HG03565 (cell line): Measurements from ENCODE around the gene ATP13A1.
"Not testable (repeated sequence)": the region's sequence is repeated elsewhere in the genome, so short reads cannot be mapped to it uniquely, and the experiment has no call there.

Source experiments
- ATAC-seq: cut with Tn5 transposase; IDR thresholded peaks from one replicate; pipeline ENCODE4 v1.9.1; 2021; ENCODE audit warnings: mild to moderate bottlenecking, moderate library complexity; ENCODE audit not compliant: unreplicated experiment

Gene ATP13A1

GRCh38 chr19:19663256-19664120 lies at the start of gene ATP13A1:
ATP13A1 (minus strand) TSS chr19:19663676; CDS start chr19:19663666, 10 bp downstream.
- ATAC-seq = peak; percentile 59

GRCh38 chr19:19711934-19712828 lies 48.7 kb upstream of the ATP13A1 start:
- no peak for ATAC-seq

- ATAC-seq = no peak
Measured at GRCh38 chr19:19711306-19711933, 47.9 kb upstream of the ATP13A1 start.

GRCh38 chr19:19710506-19710905 lies 47.0 kb upstream of the ATP13A1 start:
- ATAC-seq = no peak

- ATAC-seq = no peak
Measured at GRCh38 chr19:19704836-19705235, 41.4 kb upstream of the ATP13A1 start.

- not testable (repeated sequence) for ATAC-seq
Measured at GRCh38 chr19:19700493-19700892, 37.0 kb upstream of the ATP13A1 start.

GRCh38 chr19:19697589-19697988 lies 34.1 kb upstream of the ATP13A1 start:
- no peak for ATAC-seq

GRCh38 chr19:19696386-19696785 lies 32.9 kb upstream of the ATP13A1 start:
- no peak for ATAC-seq

GRCh38 chr19:19691683-19692082 lies 28.2 kb upstream of the ATP13A1 start:
- no peak for ATAC-seq

GRCh38 chr19:19689023-19689422 lies 25.5 kb upstream of the ATP13A1 start:
- ATAC-seq = not testable (repeated sequence)

GRCh38 chr19:19687090-19687489 lies 23.6 kb upstream of the ATP13A1 start:
- no peak for ATAC-seq

GRCh38 chr19:19686580-19686979 lies 23.1 kb upstream of the ATP13A1 start:
- ATAC-seq = no peak

- not testable (repeated sequence) for ATAC-seq
Measured at GRCh38 chr19:19686119-19686518, 22.6 kb upstream of the ATP13A1 start.

- ATAC-seq = no peak
Measured at GRCh38 chr19:19679176-19680073, 15.9 kb upstream of the ATP13A1 start.

- ATAC-seq = no peak
Measured at GRCh38 chr19:19677579-19677978, 14.1 kb upstream of the ATP13A1 start.

GRCh38 chr19:19674315-19674714 lies 10.8 kb upstream of the ATP13A1 start:
- no peak for ATAC-seq

GRCh38 chr19:19672816-19673215 lies 9.3 kb upstream of the ATP13A1 start:
- no peak for ATAC-seq

GRCh38 chr19:19670070-19670551 lies 6.6 kb upstream of the ATP13A1 start:
- no peak for ATAC-seq

- peak; percentile 58 for ATAC-seq
Measured at GRCh38 chr19:19668230-19669012, 4.9 kb upstream of the ATP13A1 start, which contains the start of gene ZNF101. ZNF101 (plus strand) TSS chr19:19668839; CDS start chr19:19668964, 125 bp downstream.
